GM19395 (cell line): Measurements from ENCODE around the gene RNF214.
"Not testable (repeated sequence)": the region's sequence is repeated elsewhere in the genome, so short reads cannot be mapped to it uniquely, and the experiment has no call there.

ENCODE experiments used
- ATAC-seq: cut with Tn5 transposase; IDR thresholded peaks from one replicate; pipeline ENCODE4 v1.9.1; 2021; ENCODE audit warnings: mild to moderate bottlenecking, moderate library complexity; ENCODE audit not compliant: unreplicated experiment

RNF214 gene

GRCh38 chr11:117229931-117230285 is 2.6 kb upstream of the RNF214 start:
- no peak for ATAC-seq

GRCh38 chr11:117230286-117230961 is 2.0 kb upstream of the RNF214 start:
- no peak for ATAC-seq

- ATAC-seq = no peak
Measured at GRCh38 chr11:117230999-117231841, 1.3 kb upstream of the RNF214 start.

- no peak for ATAC-seq
Measured at GRCh38 chr11:117231842-117232091, 704 bp upstream of the RNF214 start, which contains the start of gene PCSK7. Gene PCSK7, minus strand, starts transcription at chr11:117232073. Its CDS starts 2,229 bp downstream, at chr11:117229844.

GRCh38 chr11:117232911-117233409 is 489 bp downstream of the RNF214 start:
- ATAC-seq = no peak

- no peak for ATAC-seq
Measured at GRCh38 chr11:117238221-117238620, 5.8 kb downstream of the RNF214 start.

GRCh38 chr11:117239295-117239694 is 6.8 kb downstream of the RNF214 start:
- ATAC-seq = no peak

- no peak for ATAC-seq
Measured at GRCh38 chr11:117248341-117248740, 15.9 kb downstream of the RNF214 start.

GRCh38 chr11:117249571-117249970 is 17.1 kb downstream of the RNF214 start:
- ATAC-seq = no peak

- no peak for ATAC-seq
Measured at GRCh38 chr11:117251506-117251905, 19.0 kb downstream of the RNF214 start.

- no peak for ATAC-seq
Measured at GRCh38 chr11:117255966-117256365, 23.5 kb downstream of the RNF214 start.

- ATAC-seq = no peak
Measured at GRCh38 chr11:117256573-117256972, 24.1 kb downstream of the RNF214 start.

- no peak for ATAC-seq
Measured at GRCh38 chr11:117258576-117258975, 26.1 kb downstream of the RNF214 start.

GRCh38 chr11:117259417-117259816 is 26.9 kb downstream of the RNF214 start:
- no peak for ATAC-seq

- not testable (repeated sequence) for ATAC-seq
Measured at GRCh38 chr11:117264624-117265323, 32.3 kb downstream of the RNF214 start.

- ATAC-seq = no peak
Measured at GRCh38 chr11:117265745-117266144, 33.3 kb downstream of the RNF214 start.

- ATAC-seq = no peak
Measured at GRCh38 chr11:117269856-117270255, 37.4 kb downstream of the RNF214 start.

GRCh38 chr11:117271208-117271607 is 38.7 kb downstream of the RNF214 start:
- ATAC-seq = no peak

- not testable (repeated sequence) for ATAC-seq
Measured at GRCh38 chr11:117272175-117272574, 39.7 kb downstream of the RNF214 start.

- no peak for ATAC-seq
Measured at GRCh38 chr11:117273550-117274289, 41.2 kb downstream of the RNF214 start.

GRCh38 chr11:117278347-117278746 is 45.9 kb downstream of the RNF214 start:
- ATAC-seq = no peak
